ENCODE data around the gene SOCS7.

The SOCS7 gene

DNA sequence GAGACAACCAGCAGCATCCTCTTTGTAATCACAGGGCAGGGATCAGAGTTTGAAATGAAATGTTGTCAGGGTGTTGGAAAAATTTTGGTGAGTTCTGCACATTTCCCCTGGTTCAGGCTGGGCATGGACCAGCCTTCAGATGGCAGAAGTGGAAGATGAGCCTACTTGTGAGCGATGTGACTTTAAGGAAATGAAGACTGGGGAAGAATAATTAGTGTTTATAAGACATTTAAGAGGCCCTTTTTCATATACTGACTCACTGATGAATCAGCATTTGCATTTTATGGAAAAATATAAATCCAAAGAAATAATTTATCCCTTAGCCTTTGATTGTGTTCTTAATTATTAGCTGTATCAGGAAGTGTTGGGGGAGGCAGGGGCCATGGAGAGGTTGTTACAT is 28.7 kb upstream of the SOCS7 start:
- no peak for DNase-seq (ENCODE audit: low spot score)
- in situ Hi-C loops (cut with MboI; ENCODE audit: low sequenced_read_pairs, unreplicated experiment), result no loop called here
- TF ChIP-seq, protein P1, sequence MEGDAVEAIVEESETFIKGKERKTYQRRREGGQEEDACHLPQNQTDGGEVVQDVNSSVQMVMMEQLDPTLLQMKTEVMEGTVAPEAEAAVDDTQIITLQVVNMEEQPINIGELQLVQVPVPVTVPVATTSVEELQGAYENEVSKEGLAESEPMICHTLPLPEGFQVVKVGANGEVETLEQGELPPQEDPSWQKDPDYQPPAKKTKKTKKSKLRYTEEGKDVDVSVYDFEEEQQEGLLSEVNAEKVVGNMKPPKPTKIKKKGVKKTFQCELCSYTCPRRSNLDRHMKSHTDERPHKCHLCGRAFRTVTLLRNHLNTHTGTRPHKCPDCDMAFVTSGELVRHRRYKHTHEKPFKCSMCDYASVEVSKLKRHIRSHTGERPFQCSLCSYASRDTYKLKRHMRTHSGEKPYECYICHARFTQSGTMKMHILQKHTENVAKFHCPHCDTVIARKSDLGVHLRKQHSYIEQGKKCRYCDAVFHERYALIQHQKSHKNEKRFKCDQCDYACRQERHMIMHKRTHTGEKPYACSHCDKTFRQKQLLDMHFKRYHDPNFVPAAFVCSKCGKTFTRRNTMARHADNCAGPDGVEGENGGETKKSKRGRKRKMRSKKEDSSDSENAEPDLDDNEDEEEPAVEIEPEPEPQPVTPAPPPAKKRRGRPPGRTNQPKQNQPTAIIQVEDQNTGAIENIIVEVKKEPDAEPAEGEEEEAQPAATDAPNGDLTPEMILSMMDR (IDR thresholded peaks at IDR 0.05; ENCODE audit: borderline replicate concordance, control extremely low read depth, extremely low read depth, insufficient read depth, missing control alignments), result no peak

DNA sequence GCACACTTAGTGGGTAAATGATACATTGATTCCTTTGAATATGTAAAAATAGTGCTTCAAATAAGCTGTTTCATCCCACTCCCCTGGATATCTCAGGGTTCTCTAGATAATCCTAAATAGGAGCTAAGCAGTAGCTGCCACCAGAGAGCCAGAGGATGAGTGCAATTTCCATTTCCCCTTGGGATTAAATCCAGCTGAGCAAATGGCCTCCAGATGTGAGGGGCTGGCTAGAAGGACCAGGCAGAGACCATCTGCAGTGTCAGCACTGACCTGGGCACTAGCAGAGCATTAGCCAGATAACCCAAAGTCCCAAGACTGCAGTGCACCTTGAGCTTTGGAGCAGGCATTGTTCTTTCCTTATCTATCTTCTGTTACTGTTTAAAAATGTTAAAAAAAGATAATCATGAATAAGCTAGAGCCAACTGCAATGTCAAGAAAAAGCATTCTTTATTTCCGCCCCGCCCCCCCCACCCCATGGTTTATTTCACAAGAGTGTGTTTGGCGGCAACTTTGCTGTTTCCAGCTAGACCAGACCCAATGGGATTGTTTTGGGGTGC is 27.4 kb upstream of the SOCS7 start:
- in situ Hi-C loops (cut with MboI; ENCODE audit: low sequenced_read_pairs, unreplicated experiment), result no loop called here
- TF ChIP-seq, protein P1 (IDR thresholded peaks at IDR 0.05; ENCODE audit: borderline replicate concordance, control extremely low read depth, extremely low read depth, insufficient read depth, missing control alignments), result no peak
- DNase-seq (ENCODE audit: low spot score), result no peak

DNA sequence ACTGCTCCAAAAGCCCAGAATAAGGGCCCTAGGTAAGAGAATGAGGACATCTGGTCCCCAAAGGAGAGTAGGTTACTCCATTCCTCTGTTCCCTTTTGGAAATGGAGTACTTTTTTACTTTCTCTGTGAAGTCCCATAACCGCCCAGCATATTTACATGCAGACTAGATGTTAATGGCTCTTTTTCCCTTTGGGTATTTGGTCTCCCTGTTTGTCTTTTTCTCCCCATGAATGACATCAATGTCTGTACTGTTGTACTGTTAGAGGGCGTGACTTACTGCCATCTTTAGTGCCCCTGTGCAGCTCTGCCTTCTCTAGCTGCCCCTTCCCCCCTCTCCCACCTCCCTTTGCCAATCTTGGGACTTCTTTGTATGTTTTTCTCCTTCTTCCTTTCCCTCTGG is 26.9 kb upstream of the SOCS7 start:
- DNase-seq (ENCODE audit: low spot score), result no peak
- in situ Hi-C loops (cut with MboI; ENCODE audit: low sequenced_read_pairs, unreplicated experiment), result no loop called here
- TF ChIP-seq, protein P1 (IDR thresholded peaks at IDR 0.05; ENCODE audit: borderline replicate concordance, control extremely low read depth, extremely low read depth, insufficient read depth, missing control alignments), result no peak

DNA sequence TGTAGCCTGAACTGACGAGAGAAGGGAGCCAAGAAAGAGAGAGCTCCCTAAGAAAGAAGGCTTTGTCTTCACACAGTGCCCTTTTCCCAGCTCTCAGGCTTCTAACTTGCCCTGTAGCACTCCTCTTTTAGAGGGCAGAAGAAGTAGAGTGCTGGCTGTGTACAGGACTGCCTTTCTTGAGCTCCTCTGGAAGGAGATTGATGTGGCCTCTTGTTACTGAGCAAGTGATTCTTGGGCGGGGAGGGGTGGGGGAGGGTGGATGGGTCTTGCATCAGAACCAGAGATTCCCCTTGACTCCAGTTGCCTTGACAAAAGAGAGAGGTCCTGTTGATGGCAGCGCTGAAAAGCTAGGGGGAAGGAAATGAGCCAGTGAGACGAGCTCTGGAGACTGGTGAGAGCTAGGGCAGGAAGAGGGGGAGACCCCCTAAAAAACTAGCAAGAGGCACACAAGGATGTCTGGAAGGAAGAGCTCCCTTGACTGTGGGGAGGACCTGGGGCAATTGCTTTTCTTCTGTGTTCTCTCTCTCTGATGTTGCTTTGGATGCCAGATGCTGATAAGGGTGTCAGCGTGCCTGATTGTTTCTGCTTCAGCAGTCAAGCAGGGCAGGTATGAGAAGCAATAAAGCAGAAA is 26.3 kb upstream of the SOCS7 start:
- TF ChIP-seq, protein P1 (IDR thresholded peaks at IDR 0.05; ENCODE audit: borderline replicate concordance, control extremely low read depth, extremely low read depth, insufficient read depth, missing control alignments), result no peak
- no peak for DNase-seq (ENCODE audit: low spot score)
- in situ Hi-C loops (cut with MboI; ENCODE audit: low sequenced_read_pairs, unreplicated experiment), result no loop called here

DNA sequence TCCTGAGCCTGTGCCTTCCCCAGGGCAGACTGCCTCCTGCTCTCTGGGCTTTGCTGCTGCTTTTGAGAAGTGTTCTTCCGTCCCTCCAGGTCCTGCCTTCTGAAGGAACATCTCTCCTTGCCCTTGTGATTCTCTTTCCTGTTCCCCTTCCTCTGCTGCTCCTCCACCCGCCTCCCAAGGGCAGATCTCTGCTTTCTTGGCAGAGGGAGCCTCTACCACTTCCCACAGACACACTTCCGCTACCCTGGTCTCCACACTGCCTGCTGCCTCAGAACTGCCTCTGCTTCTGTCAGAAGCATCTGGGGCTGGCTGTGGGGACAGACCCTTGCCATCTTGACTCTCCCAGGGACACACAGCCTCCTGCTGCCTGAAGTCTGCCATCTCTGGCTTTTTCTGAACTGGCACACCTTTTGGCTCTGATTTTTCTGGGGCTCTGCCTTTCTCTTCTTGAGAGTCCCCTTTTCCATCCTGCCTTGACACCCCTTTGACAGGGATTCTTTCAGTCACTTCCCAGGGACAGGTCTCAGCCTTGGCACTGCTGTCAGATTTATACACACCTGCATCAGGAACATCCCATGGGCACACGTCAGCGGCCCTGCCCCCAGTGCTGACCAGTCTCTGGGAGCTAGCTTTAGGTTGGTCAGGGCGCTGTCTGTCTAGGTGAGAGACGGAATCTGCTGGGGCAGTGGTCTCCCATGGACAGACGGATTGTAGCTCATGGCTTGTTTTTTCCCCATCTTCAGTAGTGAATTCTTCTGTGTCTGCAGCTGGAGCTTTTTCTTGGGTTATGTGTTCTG is 24.4 kb upstream of the SOCS7 start:
- in situ Hi-C loops (cut with MboI; ENCODE audit: low sequenced_read_pairs, unreplicated experiment), result no loop called here
- no peak for DNase-seq (ENCODE audit: low spot score)
- TF ChIP-seq, protein P1 (IDR thresholded peaks at IDR 0.05; ENCODE audit: borderline replicate concordance, control extremely low read depth, extremely low read depth, insufficient read depth, missing control alignments), result no peak

DNA sequence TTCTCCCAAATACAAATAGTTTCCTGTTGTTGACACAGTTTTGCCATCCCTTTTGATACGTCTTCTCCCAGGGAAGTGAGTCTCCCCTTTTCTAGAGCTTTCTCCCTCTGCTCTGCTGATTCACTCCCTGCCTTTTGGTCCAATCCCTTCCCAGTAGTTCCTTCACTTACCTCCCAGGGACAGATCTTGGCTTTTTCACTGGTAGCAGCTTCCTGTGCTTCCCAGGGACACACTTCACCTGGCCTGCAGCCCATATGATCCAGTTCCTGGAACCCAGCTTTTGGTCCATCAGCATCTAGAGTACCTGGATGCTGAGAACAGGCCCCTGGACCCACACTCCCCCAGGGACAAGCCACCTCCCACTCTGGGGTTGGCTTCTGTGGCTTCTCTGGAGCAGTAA is 23.7 kb upstream of the SOCS7 start:
- TF ChIP-seq, protein P1 (IDR thresholded peaks at IDR 0.05; ENCODE audit: borderline replicate concordance, control extremely low read depth, extremely low read depth, insufficient read depth, missing control alignments), result no peak
- no peak for DNase-seq (ENCODE audit: low spot score)
- in situ Hi-C loops (cut with MboI; ENCODE audit: low sequenced_read_pairs, unreplicated experiment), result no loop called here

Measured in GM13976 (cell line).